Glutamatergic neuron (in vitro differentiated cells): Measurements from ENCODE around the gene SLC25A20. TPM values are rescaled to one million over a fixed set of nuclear protein-coding genes. Genes with fewer than 3 reads are reported as not detected.

Experiments
- DNase-seq: peaks from one replicate; pipeline ENCODE4 v3.0.0; 2022
- H3K27ac Mint-ChIP-seq: one replicate; pipeline ENCODE4 v1.8.0; 2020; ENCODE audit warnings: mild to moderate bottlenecking, mixed read lengths, inconsistent platforms; ENCODE audit not compliant: unreplicated experiment
- H3K27me3 Mint-ChIP-seq: one replicate; pipeline ENCODE4 v1.8.0; 2020; ENCODE audit warnings: mild to moderate bottlenecking, moderate library complexity, mixed read lengths, inconsistent platforms; ENCODE audit not compliant: unreplicated experiment
- H3K36me3 Mint-ChIP-seq: one replicate; pipeline ENCODE4 v1.8.0; 2020; ENCODE audit warnings: mild to moderate bottlenecking, mixed read lengths, inconsistent platforms; ENCODE audit not compliant: unreplicated experiment
- H3K4me1 Mint-ChIP-seq: one replicate; pipeline ENCODE4 v1.8.0; 2020; ENCODE audit warnings: mild to moderate bottlenecking, low read depth, mixed read lengths, inconsistent platforms; ENCODE audit not compliant: unreplicated experiment
- H3K4me3 Mint-ChIP-seq: one replicate; pipeline ENCODE4 v1.8.0; 2020; ENCODE audit warnings: mild to moderate bottlenecking, mixed read lengths, inconsistent platforms; ENCODE audit not compliant: unreplicated experiment
- H3K9me3 Mint-ChIP-seq: one replicate; pipeline ENCODE4 v1.8.0; 2020; ENCODE audit warnings: mild to moderate bottlenecking, moderate library complexity, mixed read lengths, inconsistent platforms; ENCODE audit not compliant: unreplicated experiment
- CTCF ChIP-seq: fragments of 200-600 bp; sonication (generic); IDR thresholded peaks from one replicate; pipeline ENCODE4 v1.5.0; 2021; ENCODE audit not compliant: partially characterized antibody, unreplicated experiment
- total RNA-seq: library from RNA; stranded (reverse); fragmentation: NEBNext Ultra II Directional; extraction: Animal tissue kit (Norgen Biotek cat#: 25700); gene quantifications from one replicate; pipeline ENCODE4 v1.2.1, GENCODE V29; 2021; ENCODE audit not compliant: unreplicated experiment

SLC25A20 gene
- total RNA-seq, 1 donor from 2014 or later: 24.3 TPM

DNA sequence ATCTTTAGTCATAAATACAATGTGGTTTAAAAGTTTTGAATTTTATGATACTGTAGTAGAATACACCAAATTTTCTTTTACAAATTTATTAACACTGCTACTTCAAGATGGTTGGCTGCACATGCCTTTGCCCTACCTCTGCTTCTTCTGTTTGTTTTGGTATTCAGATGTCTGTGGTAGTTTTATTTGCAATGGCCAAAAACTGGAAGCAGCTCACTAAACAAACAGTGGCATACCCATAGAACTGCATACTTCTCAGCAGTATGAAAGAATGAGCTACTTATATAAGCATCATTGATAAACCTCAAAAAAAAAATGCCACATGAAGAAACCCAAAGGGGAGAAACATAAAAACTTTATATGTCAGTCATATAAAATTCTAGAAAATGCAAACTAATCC is 39.5 kb upstream of the SLC25A20 start:
- DNase-seq: no peak
- no peak for TF ChIP-seq CTCF
- Mint-ChIP-seq H3K4me1 (no peaks in the 10 kb centered on the region), H3K9me3 (no peaks in the 10 kb centered on the region), H3K36me3 (no peaks in the 10 kb centered on the region), H3K4me3 (no peak overlapping the region), H3K27ac (no peak overlapping the region), H3K27me3 (peaks cover 2% of the 10 kb centered on the region)

GRCh38 chr3:48935530-48935929 is 36.8 kb upstream of the SLC25A20 start:
- H3K27ac Mint-ChIP-seq: no peak overlapping the region
- TF ChIP-seq CTCF: no peak
- no peaks in the 10 kb centered on the region for H3K9me3 Mint-ChIP-seq
- H3K36me3 Mint-ChIP-seq: no peaks in the 10 kb centered on the region
- H3K4me1 Mint-ChIP-seq: peaks cover 2% of the 10 kb centered on the region
- DNase-seq: no peak
- H3K4me3 Mint-ChIP-seq: no peak overlapping the region
- peaks cover 2% of the 10 kb centered on the region for H3K27me3 Mint-ChIP-seq

GRCh38 chr3:48934333-48934991 is 35.8 kb upstream of the SLC25A20 start:
- Mint-ChIP-seq H3K27ac (no peak overlapping the region), H3K4me3 (no peak overlapping the region), H3K36me3 (no peaks in the 10 kb centered on the region), H3K27me3 (no peaks in the 10 kb centered on the region), H3K4me1 (peaks cover 2% of the 10 kb centered on the region), H3K9me3 (no peaks in the 10 kb centered on the region)
- DNase-seq: no peak
- no peak for TF ChIP-seq CTCF

- Mint-ChIP-seq H3K27me3 (no peaks in the 10 kb centered on the region), H3K4me1 (peaks cover 2% of the 10 kb centered on the region), H3K36me3 (no peaks in the 10 kb centered on the region), H3K9me3 (no peaks in the 10 kb centered on the region), H3K27ac (no peak overlapping the region), H3K4me3 (no peak overlapping the region)
- no peak for TF ChIP-seq CTCF
- no peak for DNase-seq
Measured at GRCh38 chr3:48931944-48932580, 33.4 kb upstream of the SLC25A20 start.

- H3K9me3 Mint-ChIP-seq: no peaks in the 10 kb centered on the region
- H3K36me3 Mint-ChIP-seq: no peaks in the 10 kb centered on the region
- no peak for DNase-seq
- H3K4me3 Mint-ChIP-seq: no peak overlapping the region
- no peak overlapping the region for H3K27ac Mint-ChIP-seq
- H3K27me3 Mint-ChIP-seq: no peaks in the 10 kb centered on the region
- peaks cover 2% of the 10 kb centered on the region for H3K4me1 Mint-ChIP-seq
- no peak for TF ChIP-seq CTCF
Measured at GRCh38 chr3:48930590-48930989, 31.9 kb upstream of the SLC25A20 start.
